ENCODE data around the gene ELAVL1.

Gene ELAVL1

DNA sequence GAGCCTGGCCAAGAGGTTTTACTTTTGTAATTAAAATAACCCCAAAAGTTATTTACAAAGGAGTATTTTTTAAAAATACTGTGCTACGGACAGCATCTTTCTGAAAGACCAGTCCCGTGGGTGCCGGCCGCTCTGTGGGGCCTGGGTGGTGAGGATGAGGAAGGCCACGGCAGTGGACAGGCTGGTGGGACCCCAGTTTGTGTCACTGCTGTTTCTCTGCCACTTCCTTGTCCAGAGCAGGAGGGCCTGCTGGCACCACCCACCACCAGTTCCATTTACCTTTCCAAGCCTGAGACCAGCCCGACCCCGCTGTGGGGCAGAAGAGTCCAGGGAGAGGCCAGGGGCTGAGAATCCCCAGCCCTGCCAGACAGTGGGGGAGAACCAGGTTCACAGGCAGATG, 23.8 kb downstream of the ELAVL1 start:
- no peak overlapping the region for H3K4me3 ChIP-seq (ENCODE audit: low read length)
- H3K9me3 ChIP-seq (ENCODE audit: control insufficient read depth, low read length) = no peaks in the 10 kb centered on the region
- H3K36me3 ChIP-seq (ENCODE audit: control insufficient read depth, insufficient read depth, low read length) = peaks cover 18% of the 10 kb centered on the region
- H3K4me1 ChIP-seq (ENCODE audit: control insufficient read depth, insufficient read depth, low read length) = peaks cover 8% of the 10 kb centered on the region
- no peaks in the 10 kb centered on the region for H3K27me3 ChIP-seq (ENCODE audit: control insufficient read depth, insufficient read depth, low read length)
- no peak overlapping the region for H3K9ac ChIP-seq (ENCODE audit: low read length)

DNA sequence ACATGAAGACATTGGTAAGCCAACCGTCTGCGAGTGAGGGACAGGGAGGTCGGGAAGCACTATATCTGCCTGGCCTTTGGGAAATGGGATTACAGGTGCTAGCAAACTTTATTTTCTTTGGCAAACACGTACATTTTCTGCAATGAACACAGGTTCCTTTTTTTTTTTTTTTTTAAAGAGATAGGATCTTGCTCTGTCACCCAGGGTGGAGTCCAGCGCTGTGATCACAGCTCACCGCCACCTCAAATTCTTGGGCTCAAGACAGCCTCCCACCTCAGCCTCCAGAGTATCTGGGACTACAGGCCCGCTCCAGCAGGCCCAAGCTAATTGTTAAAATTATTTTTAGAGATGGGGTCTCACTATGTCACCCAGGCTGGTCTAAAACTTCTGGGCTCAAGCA, 24.2 kb downstream of the ELAVL1 start:
- peaks cover 3% of the 10 kb centered on the region for H3K4me1 ChIP-seq (ENCODE audit: control insufficient read depth, insufficient read depth, low read length)
- H3K9ac ChIP-seq (ENCODE audit: low read length) = no peak overlapping the region
- H3K9me3 ChIP-seq (ENCODE audit: control insufficient read depth, low read length) = no peaks in the 10 kb centered on the region
- no peak overlapping the region for H3K4me3 ChIP-seq (ENCODE audit: low read length)
- no peaks in the 10 kb centered on the region for H3K27me3 ChIP-seq (ENCODE audit: control insufficient read depth, insufficient read depth, low read length)
- peaks cover 18% of the 10 kb centered on the region for H3K36me3 ChIP-seq (ENCODE audit: control insufficient read depth, insufficient read depth, low read length)

DNA sequence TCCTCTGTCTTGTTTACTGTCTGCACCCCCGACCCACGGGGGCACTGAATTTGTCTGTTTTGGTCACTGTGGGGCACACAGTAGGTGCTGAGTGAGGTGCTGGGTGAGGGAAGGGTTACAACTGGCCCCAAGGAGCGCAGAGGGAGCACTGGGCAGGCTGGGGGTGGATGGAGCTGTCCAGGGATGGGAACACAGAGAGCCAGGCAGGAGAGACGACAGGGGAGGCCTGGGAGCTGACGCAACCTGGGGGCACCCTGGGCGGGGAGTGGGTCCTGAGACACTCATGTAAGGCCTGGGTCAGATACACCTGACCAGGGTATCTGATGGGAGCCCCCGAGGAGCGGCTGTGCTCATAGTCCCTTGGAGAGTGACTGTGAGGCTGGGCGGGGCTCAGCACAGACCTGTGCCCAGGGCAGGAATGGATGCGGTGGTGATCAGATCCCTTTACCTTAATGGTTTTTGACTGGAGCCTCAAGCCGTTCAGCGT, 24.8 kb downstream of the ELAVL1 start:
- Histone ChIP-seq H3K36me3 (ENCODE audit: control insufficient read depth, insufficient read depth, low read length) (peaks cover 18% of the 10 kb centered on the region), H3K9ac (ENCODE audit: low read length) (no peak overlapping the region), H3K4me3 (ENCODE audit: low read length) (no peak overlapping the region), H3K9me3 (ENCODE audit: control insufficient read depth, low read length) (no peaks in the 10 kb centered on the region), H3K4me1 (ENCODE audit: control insufficient read depth, insufficient read depth, low read length) (no peaks in the 10 kb centered on the region), H3K27me3 (ENCODE audit: control insufficient read depth, insufficient read depth, low read length) (no peaks in the 10 kb centered on the region)

DNA sequence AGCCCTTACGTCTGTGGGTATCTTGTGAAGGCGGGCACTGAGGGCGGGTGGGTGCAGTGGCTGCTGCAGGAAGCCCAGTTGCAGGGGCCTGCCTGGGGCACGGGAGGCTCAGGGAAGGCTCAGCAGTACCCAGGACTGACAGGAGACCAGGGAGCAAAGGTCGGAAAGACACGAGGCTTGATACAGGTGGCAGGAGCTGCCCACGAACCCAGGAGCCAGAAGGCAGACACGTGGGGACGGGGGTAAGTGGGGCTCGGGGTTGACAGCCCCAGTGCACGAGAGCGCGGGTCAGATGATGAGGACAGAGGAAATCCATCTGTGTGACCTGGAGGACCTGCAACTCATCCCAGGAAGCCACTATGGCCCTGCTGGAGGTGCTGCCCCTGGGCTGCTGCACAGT, 25.3 kb downstream of the ELAVL1 start:
- no peaks in the 10 kb centered on the region for H3K27me3 ChIP-seq (ENCODE audit: control insufficient read depth, insufficient read depth, low read length)
- peaks cover 18% of the 10 kb centered on the region for H3K36me3 ChIP-seq (ENCODE audit: control insufficient read depth, insufficient read depth, low read length)
- H3K4me1 ChIP-seq (ENCODE audit: control insufficient read depth, insufficient read depth, low read length) = no peaks in the 10 kb centered on the region

DNA sequence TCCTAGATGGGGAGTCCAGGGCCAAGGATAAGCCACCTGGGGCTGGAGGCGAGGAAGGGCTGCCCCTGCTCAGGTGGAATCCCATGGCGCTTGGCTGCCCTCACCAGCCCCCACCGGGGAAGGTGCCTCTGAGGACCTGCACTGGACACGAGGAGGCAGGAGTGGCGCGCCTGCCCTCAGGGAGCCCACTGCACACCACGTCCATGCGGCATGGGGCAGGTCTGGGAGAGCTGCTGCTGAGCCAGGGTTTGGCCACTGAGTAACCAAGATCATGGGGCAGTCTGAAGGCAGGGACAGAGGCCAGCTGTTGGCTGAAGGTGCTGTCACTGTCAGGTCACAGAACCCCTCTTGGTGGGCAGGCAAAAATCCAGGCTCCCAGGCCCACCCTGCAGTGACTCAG, 25.9 kb downstream of the ELAVL1 start:
- peaks cover 18% of the 10 kb centered on the region for H3K36me3 ChIP-seq (ENCODE audit: control insufficient read depth, insufficient read depth, low read length)
- no peaks in the 10 kb centered on the region for H3K27me3 ChIP-seq (ENCODE audit: control insufficient read depth, insufficient read depth, low read length)
- H3K4me1 ChIP-seq (ENCODE audit: control insufficient read depth, insufficient read depth, low read length) = no peaks in the 10 kb centered on the region
- no peak overlapping the region for H3K4me3 ChIP-seq (ENCODE audit: low read length)
- no peak overlapping the region for H3K9ac ChIP-seq (ENCODE audit: low read length)
- no peaks in the 10 kb centered on the region for H3K9me3 ChIP-seq (ENCODE audit: control insufficient read depth, low read length)

More for the DNA sequence above, 25.3 kb downstream of the ELAVL1 start:
- no peak overlapping the region for H3K9ac ChIP-seq (ENCODE audit: low read length)
- H3K9me3 ChIP-seq (ENCODE audit: control insufficient read depth, low read length) = no peaks in the 10 kb centered on the region
- no peak overlapping the region for H3K4me3 ChIP-seq (ENCODE audit: low read length)

DNA sequence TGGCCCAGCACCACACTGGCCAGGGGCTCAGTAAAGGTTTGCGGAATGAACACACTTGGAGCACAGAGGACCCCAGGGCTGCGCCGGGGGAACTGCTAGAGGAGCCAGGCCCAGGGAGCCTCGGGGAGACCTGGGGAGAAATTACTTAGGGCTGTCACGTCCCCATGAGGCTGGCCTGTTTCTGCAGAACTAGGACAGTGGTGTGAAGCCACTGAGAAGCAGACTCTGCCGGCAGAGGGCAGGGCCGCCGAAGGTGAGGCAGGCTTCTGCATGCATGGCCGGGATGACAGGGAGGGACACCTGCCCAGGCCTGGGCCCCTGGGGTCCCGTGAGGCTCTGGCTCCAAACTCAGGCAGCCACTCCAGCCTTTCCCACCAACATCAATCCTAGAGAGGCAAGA, 26.4 kb downstream of the ELAVL1 start:
- H3K36me3 ChIP-seq (ENCODE audit: control insufficient read depth, insufficient read depth, low read length) = peaks cover 18% of the 10 kb centered on the region
- no peaks in the 10 kb centered on the region for H3K9me3 ChIP-seq (ENCODE audit: control insufficient read depth, low read length)
- H3K4me3 ChIP-seq (ENCODE audit: low read length) = no peak overlapping the region
- no peak overlapping the region for H3K9ac ChIP-seq (ENCODE audit: low read length)
- no peaks in the 10 kb centered on the region for H3K27me3 ChIP-seq (ENCODE audit: control insufficient read depth, insufficient read depth, low read length)
- H3K4me1 ChIP-seq (ENCODE audit: control insufficient read depth, insufficient read depth, low read length) = no peaks in the 10 kb centered on the region

DNA sequence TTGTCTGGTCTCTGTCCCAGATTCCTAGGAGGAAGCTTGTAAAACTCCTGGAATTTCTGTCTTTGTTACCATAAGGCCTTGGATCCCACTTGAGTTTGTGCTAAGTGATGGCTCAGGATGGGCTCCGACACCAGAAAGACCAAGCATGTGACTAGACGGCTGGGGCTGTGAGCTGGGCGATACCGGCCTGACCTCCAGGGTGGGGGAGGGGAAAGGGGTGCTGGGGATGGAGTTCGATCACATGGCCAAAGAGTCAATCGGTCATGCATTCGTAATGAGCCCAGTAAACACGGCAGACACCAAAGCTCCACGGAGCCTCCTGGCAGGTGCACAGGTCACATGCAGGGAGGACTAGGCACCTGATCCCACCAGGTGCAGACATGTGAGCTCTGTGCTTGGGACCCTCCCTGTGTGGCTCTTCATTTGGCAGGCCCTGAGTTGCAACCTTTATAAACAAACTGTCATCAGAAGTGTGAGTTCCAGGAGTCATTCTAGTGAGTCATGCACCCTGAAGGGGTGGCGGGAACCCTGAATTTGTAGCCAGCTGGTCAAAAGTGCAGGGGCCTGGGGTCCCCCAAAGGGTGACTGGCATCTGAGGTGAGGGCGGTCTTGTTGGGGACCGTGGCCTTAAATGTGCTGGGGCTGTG, 27.1 kb downstream of the ELAVL1 start:
- Histone ChIP-seq H3K4me3 (ENCODE audit: low read length) (no peak overlapping the region), H3K36me3 (ENCODE audit: control insufficient read depth, insufficient read depth, low read length) (peaks cover 18% of the 10 kb centered on the region), H3K4me1 (ENCODE audit: control insufficient read depth, insufficient read depth, low read length) (no peaks in the 10 kb centered on the region), H3K27me3 (ENCODE audit: control insufficient read depth, insufficient read depth, low read length) (no peaks in the 10 kb centered on the region), H3K9ac (ENCODE audit: low read length) (no peak overlapping the region), H3K9me3 (ENCODE audit: control insufficient read depth, low read length) (no peaks in the 10 kb centered on the region)

DNA sequence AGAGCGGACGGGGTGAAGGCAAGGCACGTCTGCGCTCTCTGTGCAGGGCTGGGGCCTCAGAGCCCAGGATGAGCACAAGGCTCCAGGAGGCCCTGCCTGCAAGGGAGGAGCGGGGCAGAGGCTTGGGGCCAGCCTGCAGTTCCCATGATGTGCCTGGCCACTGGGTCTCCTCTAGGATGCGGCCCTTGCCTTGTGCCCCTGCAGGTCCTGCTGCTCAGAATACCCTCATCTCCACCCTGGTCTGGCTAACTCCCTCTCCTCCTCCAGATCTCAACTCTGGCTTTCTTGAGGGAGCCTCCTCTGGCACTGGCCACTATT, 27.8 kb downstream of the ELAVL1 start:
- Histone ChIP-seq H3K27me3 (ENCODE audit: control insufficient read depth, insufficient read depth, low read length) (no peaks in the 10 kb centered on the region), H3K4me1 (ENCODE audit: control insufficient read depth, insufficient read depth, low read length) (no peaks in the 10 kb centered on the region), H3K9ac (ENCODE audit: low read length) (no peak overlapping the region), H3K9me3 (ENCODE audit: control insufficient read depth, low read length) (no peaks in the 10 kb centered on the region), H3K36me3 (ENCODE audit: control insufficient read depth, insufficient read depth, low read length) (peaks cover 18% of the 10 kb centered on the region), H3K4me3 (ENCODE audit: low read length) (no peak overlapping the region)

DNA sequence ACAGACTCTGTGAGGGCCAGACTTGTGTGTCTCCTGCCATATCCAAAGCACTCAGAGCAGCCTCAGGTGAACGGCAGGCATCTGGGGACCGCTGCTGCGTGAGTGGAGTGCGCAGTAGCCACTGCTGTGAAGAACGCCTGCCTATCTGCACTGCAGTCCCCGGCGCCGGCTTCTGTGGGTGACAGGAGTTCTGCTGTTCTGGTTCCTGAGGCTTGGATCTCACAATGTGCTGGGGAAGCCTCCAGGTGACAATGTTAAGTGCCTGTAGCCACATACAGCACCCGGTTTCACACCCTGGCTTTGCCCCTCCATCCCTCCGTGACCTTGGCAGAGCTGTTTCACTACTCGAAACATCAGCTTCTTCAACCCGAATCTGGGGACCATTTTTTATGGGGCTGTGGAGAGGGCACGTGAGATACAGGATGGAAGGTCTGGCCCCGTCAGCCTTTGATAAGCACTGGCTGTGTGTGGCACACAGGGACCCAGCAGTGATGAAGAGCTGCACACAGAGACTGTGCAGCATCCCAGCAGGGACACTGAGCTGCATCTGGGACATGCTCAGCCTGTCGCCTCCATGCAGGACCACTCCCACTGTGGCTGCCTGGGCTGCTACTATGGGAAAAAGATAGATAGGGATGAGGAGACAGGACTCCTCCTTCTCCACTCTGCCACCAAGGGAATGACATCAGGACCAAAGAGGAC, 28.3 kb downstream of the ELAVL1 start:
- peaks cover 20% of the 10 kb centered on the region for H3K36me3 ChIP-seq (ENCODE audit: control insufficient read depth, insufficient read depth, low read length)
- no peaks in the 10 kb centered on the region for H3K27me3 ChIP-seq (ENCODE audit: control insufficient read depth, insufficient read depth, low read length)
- H3K9ac ChIP-seq (ENCODE audit: low read length) = no peak overlapping the region
- no peaks in the 10 kb centered on the region for H3K4me1 ChIP-seq (ENCODE audit: control insufficient read depth, insufficient read depth, low read length)
- H3K4me3 ChIP-seq (ENCODE audit: low read length) = no peak overlapping the region
- no peaks in the 10 kb centered on the region for H3K9me3 ChIP-seq (ENCODE audit: control insufficient read depth, low read length)

DNA sequence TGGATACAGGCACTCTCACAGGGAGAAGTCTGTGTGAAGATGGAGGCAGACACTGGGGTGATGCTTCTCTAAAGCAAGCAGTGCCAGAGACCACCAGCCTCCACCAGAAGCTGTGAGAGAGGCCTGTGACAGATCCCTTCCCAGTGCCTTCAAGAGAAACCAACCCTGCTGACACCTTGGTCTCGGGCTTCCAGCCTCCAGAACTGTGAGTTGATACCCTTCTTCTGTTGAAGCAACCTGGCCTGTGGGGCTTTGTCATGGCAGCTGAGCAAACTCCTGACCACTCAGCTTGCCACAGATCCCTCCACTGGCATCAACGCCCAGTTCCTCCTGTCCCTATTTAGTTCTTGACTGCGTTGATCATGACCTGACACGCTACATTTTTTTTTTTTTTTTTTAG, 29.0 kb downstream of the ELAVL1 start:
- Histone ChIP-seq H3K36me3 (ENCODE audit: control insufficient read depth, insufficient read depth, low read length) (peaks cover 27% of the 10 kb centered on the region), H3K4me1 (ENCODE audit: control insufficient read depth, insufficient read depth, low read length) (no peaks in the 10 kb centered on the region), H3K9me3 (ENCODE audit: control insufficient read depth, low read length) (no peaks in the 10 kb centered on the region), H3K27me3 (ENCODE audit: control insufficient read depth, insufficient read depth, low read length) (no peaks in the 10 kb centered on the region), H3K4me3 (ENCODE audit: low read length) (no peak overlapping the region), H3K9ac (ENCODE audit: low read length) (no peak overlapping the region)

DNA sequence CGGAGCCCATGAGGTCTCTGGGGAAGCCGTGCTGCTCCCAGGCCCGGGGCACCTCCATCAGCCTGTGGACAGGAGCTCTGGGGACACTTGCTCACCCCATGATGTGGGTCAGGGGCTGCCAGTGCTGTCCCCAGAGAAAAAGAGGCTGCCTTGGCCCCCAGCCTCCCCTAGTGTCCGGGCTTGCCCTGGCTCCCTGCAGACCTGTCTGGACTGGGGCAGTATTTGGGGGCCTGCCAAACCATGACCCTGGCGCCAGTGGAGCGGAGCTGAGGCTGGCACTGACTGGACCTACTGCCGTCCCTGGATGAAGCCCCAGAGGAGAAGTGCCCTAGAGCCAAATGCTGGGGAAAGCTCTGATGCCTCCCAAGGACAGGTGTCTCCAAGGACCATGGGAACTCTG, 30.4 kb downstream of the ELAVL1 start:
- H3K9ac ChIP-seq (ENCODE audit: low read length) = no peak overlapping the region

DNA sequence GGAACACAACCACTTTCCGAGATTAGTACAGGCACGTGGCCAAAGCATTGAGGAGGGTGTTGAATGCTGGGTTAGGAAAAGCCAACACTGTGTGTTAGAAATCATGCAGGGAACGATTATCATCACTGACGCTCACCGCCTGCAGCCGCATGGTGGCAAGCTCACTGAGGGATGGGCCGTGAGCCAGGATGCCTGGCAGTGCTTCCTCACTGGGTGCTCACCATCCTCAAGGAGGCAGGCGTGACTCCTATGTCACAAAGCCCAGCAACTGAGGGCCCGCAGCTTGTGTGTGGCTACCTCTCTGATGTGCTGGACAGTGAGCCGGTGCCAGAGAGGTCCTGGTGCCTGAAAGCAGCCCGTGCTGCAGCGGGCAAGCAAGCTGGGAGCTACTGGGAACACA, 31.6 kb downstream of the ELAVL1 start:
- Histone ChIP-seq H3K4me1 (ENCODE audit: control insufficient read depth, insufficient read depth, low read length) (peaks cover 2% of the 10 kb centered on the region), H3K27me3 (ENCODE audit: control insufficient read depth, insufficient read depth, low read length) (no peaks in the 10 kb centered on the region), H3K36me3 (ENCODE audit: control insufficient read depth, insufficient read depth, low read length) (peaks cover 14% of the 10 kb centered on the region), H3K4me3 (ENCODE audit: low read length) (no peak overlapping the region), H3K9me3 (ENCODE audit: control insufficient read depth, low read length) (no peaks in the 10 kb centered on the region), H3K9ac (ENCODE audit: low read length) (no peak overlapping the region)

More for the DNA sequence above, 30.4 kb downstream of the ELAVL1 start:
- H3K27me3 ChIP-seq (ENCODE audit: control insufficient read depth, insufficient read depth, low read length) = no peaks in the 10 kb centered on the region
- H3K9me3 ChIP-seq (ENCODE audit: control insufficient read depth, low read length) = no peaks in the 10 kb centered on the region
- peaks cover 20% of the 10 kb centered on the region for H3K36me3 ChIP-seq (ENCODE audit: control insufficient read depth, insufficient read depth, low read length)
- H3K4me1 ChIP-seq (ENCODE audit: control insufficient read depth, insufficient read depth, low read length) = no peaks in the 10 kb centered on the region
- no peak overlapping the region for H3K4me3 ChIP-seq (ENCODE audit: low read length)

Data from mucosa of stomach (tissue), 1 donor.